LNCaP clone FGC (cell line): ENCODE measurements around the gene BCAR3.

ENCODE experiments used
- DNase-seq: peaks from one replicate; pipeline ENCODE4 v3.0.0-alpha.2; 2011; ENCODE audit warnings: low read depth
- H3K4me3 ChIP-seq: 2 replicates; pipeline ENCODE4 v1.5.1; 2011; ENCODE audit warnings: mild to moderate bottlenecking, low read depth, low read length, control low read depth
- CTCF ChIP-seq: IDR thresholded peaks from 2 replicates; pipeline ENCODE4 v1.5.1; 2012; ENCODE audit warnings: mild to moderate bottlenecking; ENCODE audit not compliant: control insufficient read depth, insufficient read depth; ENCODE audit errors: extremely low read depth

The BCAR3 gene

GRCh38 chr1:93605026-93605568 is 76.5 kb downstream of the BCAR3 start:
- TF ChIP-seq CTCF, result no peak
- no peak overlapping the region for H3K4me3 ChIP-seq
- DNase-seq, result no peak

- DNase-seq, result no peak
- H3K4me3 ChIP-seq, result no peak overlapping the region
- TF ChIP-seq CTCF, result no peak
These were observed 77.2 kb downstream of the BCAR3 start for GRCh38 chr1:93604411-93604810.

GRCh38 chr1:93603601-93604000 is 78.0 kb downstream of the BCAR3 start:
- H3K4me3 ChIP-seq, result no peak overlapping the region
- DNase-seq, result no peak
- TF ChIP-seq CTCF, result no peak

GRCh38 chr1:93603106-93603505 is 78.5 kb downstream of the BCAR3 start:
- no peak overlapping the region for H3K4me3 ChIP-seq
- no peak for TF ChIP-seq CTCF
- no peak for DNase-seq

GRCh38 chr1:93602101-93602500 is 79.5 kb downstream of the BCAR3 start:
- DNase-seq, result no peak
- TF ChIP-seq CTCF, result no peak
- no peak overlapping the region for H3K4me3 ChIP-seq

- no peak for TF ChIP-seq CTCF
- no peak for DNase-seq
These were observed 80.0 kb downstream of the BCAR3 start for GRCh38 chr1:93601686-93602085.

GRCh38 chr1:93600663-93601062 is 81.0 kb downstream of the BCAR3 start:
- DNase-seq, result no peak
- no peak overlapping the region for H3K4me3 ChIP-seq
- no peak for TF ChIP-seq CTCF

More at GRCh38 chr1:93601686-93602085, 80.0 kb downstream of the BCAR3 start:
- no peak overlapping the region for H3K4me3 ChIP-seq
